Prostate gland (tissue), 2 donors: Measurements from ENCODE around the gene CIRBP. TPM values are rescaled to one million over a fixed set of nuclear protein-coding genes. Genes with fewer than 3 reads are reported as not detected.
"Not testable (repeated sequence)": the region's sequence is repeated elsewhere in the genome, so short reads cannot be mapped to it uniquely, and the experiment has no call there.

Experiments
- DNase-seq: peaks from one replicate; pipeline ENCODE4 v3.0.0-alpha.2; 2019; ENCODE audit warnings: low spot score
- H3K27ac ChIP-seq, 2 donors: fragments of 200-600 bp; sonication (generic); 2 replicates each; pipeline ENCODE4 v1.5.1; 2017 to 2019
- H3K27me3 ChIP-seq: fragments of 200-600 bp; sonication (generic); replicated peaks from 2 replicates; pipeline ENCODE4 v1.5.1; 2019; ENCODE audit not compliant: insufficient read depth
- H3K36me3 ChIP-seq, 2 donors: fragments of 200-600 bp; sonication (generic); 1 replicate in 1 of 2; 2 replicates in 1 of 2; pipeline versions ENCODE4 v1.5.1 to v1.8.1; 2017 to 2019
- H3K4me1 ChIP-seq: fragments of 200-600 bp; sonication (generic); replicated peaks from 2 replicates; pipeline ENCODE4 v1.5.1; 2019
- H3K4me3 ChIP-seq, 2 donors: fragments of 200-600 bp; sonication (generic); 2 replicates each; pipeline ENCODE4 v1.5.1; 2017 to 2019
- H3K9me3 ChIP-seq: fragments of 200-600 bp; sonication (generic); 2 replicates; pipeline ENCODE4 v1.5.1; 2017
- CTCF ChIP-seq, 4 experiments: fragments of 200-600 bp in 2 of 4; fragments of 450-650 bp in 2 of 4; sonication (generic) in 2 of 4; IDR thresholded peaks; 1 replicate in 3 of 4; 2 replicates in 1 of 4; pipeline ENCODE4 v1.5.1; 2016 to 2019; ENCODE audit warnings: antibody characterized with exemption in 4 of 4, mild to moderate bottlenecking in 2 of 4, moderate library complexity in 2 of 4
- POLR2A ChIP-seq: fragments of 450-650 bp; IDR thresholded peaks from one replicate; pipeline ENCODE4 v1.6.1; 2016; ENCODE audit warnings: antibody characterized with exemption, mild to moderate bottlenecking
- POLR2AphosphoS5 ChIP-seq: sonication (generic); formaldehyde crosslinking; IDR thresholded peaks from one replicate; pipeline ENCODE4 v1.6.1; 2017; ENCODE audit warnings: antibody characterized with exemption
- WGBS: methylation state at CpG from one replicate; pipeline ENCODE4 v1.1.5; 2018; 5-methylcytosine and 5-hydroxymethylcytosine counted together
- intact Hi-C: fragments of 100-400 bp; cut with DNase I; formaldehyde crosslinking; loops from one replicate; pipeline ENCODE4 v1.14.2; 2022
- total RNA-seq, 2 donors: library from RNA; depleted of rRNA; stranded (reverse); fragments of >200 nt; gene quantifications; one replicate each; pipeline ENCODE4 v1.1.0, GENCODE V29; 2016

Gene CIRBP
- total RNA-seq, 2 donors from 2014 or later, result 753 to 863 TPM

DNA sequence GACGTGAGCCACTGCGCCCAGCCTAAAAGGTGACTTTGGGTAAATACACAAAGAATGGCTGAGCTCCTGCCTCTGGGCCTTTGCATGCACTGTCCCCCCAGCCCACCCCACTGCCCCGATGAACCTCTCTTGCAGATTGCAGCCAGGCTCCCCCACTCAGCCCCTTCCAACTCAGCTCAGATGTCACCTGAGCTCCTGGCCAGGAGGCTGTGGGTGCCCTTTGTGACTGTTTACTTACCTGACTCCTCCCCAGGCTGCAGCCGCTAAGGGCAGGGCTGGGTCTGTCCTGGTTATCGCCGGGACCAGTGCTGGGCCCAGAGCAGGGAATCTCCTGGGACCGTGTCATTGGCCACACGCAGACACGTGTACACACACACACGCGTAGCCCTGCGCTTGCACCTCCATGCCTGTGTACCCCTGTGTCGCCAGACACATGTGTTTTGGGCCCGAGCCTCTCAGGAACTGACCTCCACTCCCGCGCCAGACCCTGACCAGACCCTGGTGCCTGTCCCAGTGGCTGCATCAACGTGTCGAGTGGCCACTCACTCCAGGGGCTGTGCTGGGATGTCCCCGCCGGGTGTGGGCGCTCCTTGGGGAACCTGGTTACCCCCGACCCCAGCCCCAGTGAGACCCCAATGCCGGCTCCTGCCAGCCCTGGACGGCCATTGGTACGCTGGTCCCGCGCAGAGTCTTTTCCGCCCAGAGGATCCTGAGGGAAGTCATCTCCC, 35.2 kb downstream of the CIRBP start:
- DNase-seq, result no peak
- Histone ChIP-seq H3K27me3 (no peaks in the 10 kb centered on the region), H3K27ac (no peak overlapping the region), H3K4me3 (no peak overlapping the region), H3K36me3 (no peaks in the 10 kb centered on the region), H3K4me1 (no peaks in the 10 kb centered on the region), H3K9me3 (no peaks in the 10 kb centered on the region)
- intact Hi-C loops, result no loop called here
- 83% methylated on average over 26 of the region's 28 CpGs for WGBS
- no peak for TF ChIP-seq CTCF (IDR thresholded peaks at IDR 0.05)
- TF ChIP-seq POLR2AphosphoS5, result no peak
- no peak for TF ChIP-seq POLR2A

DNA sequence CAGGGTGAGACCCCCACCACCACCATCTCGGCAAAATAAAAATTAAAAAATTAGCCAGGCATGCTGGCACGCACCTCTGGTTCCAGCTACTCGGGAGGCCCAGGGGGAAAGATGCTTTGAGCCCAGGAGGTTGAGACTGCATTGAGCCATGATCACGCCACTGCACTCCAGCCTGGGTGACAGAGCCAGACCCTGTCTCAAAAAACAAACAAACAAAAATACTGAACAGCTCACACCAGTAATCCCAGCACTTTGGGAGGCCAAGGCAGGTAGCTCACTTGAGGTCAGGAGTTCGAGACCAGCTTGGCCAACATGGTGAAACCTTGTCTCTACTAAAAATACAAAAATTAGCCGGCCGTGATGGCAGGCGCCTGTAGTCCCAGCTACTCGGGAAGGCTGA, 36.2 kb downstream of the CIRBP start:
- H3K9me3 ChIP-seq, H3K4me3 ChIP-seq, H3K4me1 ChIP-seq, intact Hi-C loops, H3K27ac ChIP-seq, DNase-seq, H3K36me3 ChIP-seq, H3K27me3 ChIP-seq: not testable (repeated sequence)
- WGBS, result 89% methylated on average over 9 of the region's 9 CpGs

- DNase-seq, result no peak
- no peaks in the 10 kb centered on the region for H3K36me3 ChIP-seq
- H3K4me1 ChIP-seq, result no peaks in the 10 kb centered on the region
- no peaks in the 10 kb centered on the region for H3K9me3 ChIP-seq
- H3K27me3 ChIP-seq, result no peaks in the 10 kb centered on the region
- WGBS, result 93% methylated on average over 34 of the region's 38 CpGs
- intact Hi-C loops, result no loop called here
- H3K27ac ChIP-seq, result no peak overlapping the region
- no peak overlapping the region for H3K4me3 ChIP-seq
- TF ChIP-seq POLR2A (no peak), CTCF (IDR thresholded peaks at IDR 0.05) (no peak), POLR2AphosphoS5 (no peak)
Observed at GRCh38 chr19:1307320-1307719, 38.2 kb downstream of the CIRBP start.

- Histone ChIP-seq H3K4me1 (no peaks in the 10 kb centered on the region), H3K9me3 (no peaks in the 10 kb centered on the region), H3K27me3 (no peaks in the 10 kb centered on the region), H3K4me3 (no peak overlapping the region), H3K27ac (no peak overlapping the region), H3K36me3 (no peaks in the 10 kb centered on the region)
- TF ChIP-seq POLR2A (no peak), CTCF (IDR thresholded peaks at IDR 0.05) (no peak), POLR2AphosphoS5 (no peak)
- 93% methylated on average over 15 of the region's 20 CpGs for WGBS
- intact Hi-C loops, result no loop called here
- no peak for DNase-seq
Observed at GRCh38 chr19:1307755-1308303, 38.7 kb downstream of the CIRBP start.

GRCh38 chr19:1308718-1309117, 39.6 kb downstream of the CIRBP start:
- Histone ChIP-seq H3K36me3 (no peaks in the 10 kb centered on the region), H3K27me3 (no peaks in the 10 kb centered on the region), H3K9me3 (no peaks in the 10 kb centered on the region), H3K4me1 (peaks cover 5% of the 10 kb centered on the region), H3K27ac (no peak overlapping the region), H3K4me3 (no peak overlapping the region)
- intact Hi-C loops, result no loop called here
- TF ChIP-seq CTCF (IDR thresholded peaks at IDR 0.05) (no peak), POLR2AphosphoS5 (no peak), POLR2A (no peak)
- no peak for DNase-seq
- WGBS, result 66% methylated on average over 11 of the region's 11 CpGs
